COLO829 (cell line): Measurements from ENCODE around the gene LDB2.
"Not testable (repeated sequence)": the region's sequence is repeated elsewhere in the genome, so short reads cannot be mapped to it uniquely, and the experiment has no call there.

Source experiments
- DNase-seq: peaks from one replicate; pipeline ENCODE4 v3.0.0; 2012; ENCODE audit warnings: low spot score

Gene LDB2

DNA sequence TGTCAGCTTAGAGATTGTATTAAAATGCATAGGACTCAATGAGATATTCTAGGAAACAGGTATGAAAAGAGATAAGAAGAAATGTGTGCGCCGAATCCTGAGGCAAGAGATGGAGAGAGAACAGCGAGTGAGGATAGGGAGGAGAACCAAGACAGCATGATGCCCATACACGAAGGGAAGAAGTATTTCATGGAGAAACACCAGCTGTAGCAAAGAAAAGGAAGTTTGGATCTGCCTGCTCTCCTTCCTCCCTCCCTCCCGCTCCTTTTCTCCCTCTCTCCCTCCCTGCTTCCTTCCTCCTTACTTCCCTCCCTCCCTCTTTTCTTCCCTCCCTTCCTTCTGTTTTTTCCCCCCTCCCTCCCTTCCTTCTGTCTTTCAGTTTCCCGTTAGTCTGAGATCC is 353.6 kb downstream of the LDB2 start:
- DNase-seq, result no peak

GRCh38 chr4:16544251-16544721 is 354.2 kb downstream of the LDB2 start:
- DNase-seq, result no peak

DNA sequence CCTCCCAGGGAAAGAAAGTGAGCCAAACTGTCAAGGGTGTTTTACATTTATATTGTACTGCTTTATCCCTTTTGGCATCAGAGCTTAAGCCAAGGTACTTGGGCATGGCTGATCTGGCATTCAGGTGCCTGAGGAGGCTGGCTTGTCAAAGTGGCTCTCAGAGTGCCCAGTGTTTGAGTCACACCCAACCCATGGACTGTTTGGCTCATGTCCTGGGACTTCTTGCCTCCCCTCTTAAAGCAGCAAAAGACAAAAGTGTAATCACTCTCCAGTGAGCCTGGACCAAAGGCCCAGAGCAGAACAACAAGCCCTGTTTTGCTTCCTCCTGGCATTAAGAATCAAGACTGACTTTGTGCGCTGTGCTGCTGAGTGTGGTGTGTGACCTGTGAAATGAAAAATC is 360.5 kb downstream of the LDB2 start:
- DNase-seq, result no peak

DNA sequence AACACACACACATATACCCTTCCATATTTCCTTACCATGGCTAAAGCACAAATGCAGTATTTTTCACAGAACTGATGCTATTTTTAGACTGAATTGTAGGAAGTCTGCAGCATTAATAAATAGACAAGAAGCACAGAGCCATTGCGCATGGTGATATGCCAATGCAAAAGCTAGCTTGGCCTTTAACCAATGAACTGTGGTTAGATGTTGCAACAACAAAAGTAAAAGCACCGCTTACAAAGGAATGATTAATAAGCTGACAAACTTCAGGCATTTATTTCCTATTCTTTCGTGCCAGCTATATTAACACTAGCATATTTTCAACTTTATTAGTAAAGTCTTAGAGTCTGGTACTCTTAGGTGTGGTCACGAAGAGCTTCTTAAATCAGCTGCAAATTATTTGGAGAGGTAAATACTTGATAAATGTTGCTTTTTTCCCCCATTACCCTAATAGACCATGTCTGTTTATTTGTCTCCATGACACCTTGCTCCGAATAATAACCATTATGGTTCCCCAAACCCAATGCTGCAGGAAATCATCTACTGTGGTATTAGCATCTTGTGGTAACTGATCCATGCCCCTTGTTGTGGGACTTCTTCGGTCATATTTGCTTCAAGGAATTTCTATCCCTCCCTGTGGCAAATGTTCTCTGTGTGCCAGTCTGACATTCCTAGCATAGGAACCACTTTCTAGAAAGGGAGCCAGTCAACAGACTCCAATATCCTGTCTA is 366.0 kb downstream of the LDB2 start:
- no peak for DNase-seq

- no peak for DNase-seq
Measured at GRCh38 chr4:16530688-16531635, 367.5 kb downstream of the LDB2 start.

DNA sequence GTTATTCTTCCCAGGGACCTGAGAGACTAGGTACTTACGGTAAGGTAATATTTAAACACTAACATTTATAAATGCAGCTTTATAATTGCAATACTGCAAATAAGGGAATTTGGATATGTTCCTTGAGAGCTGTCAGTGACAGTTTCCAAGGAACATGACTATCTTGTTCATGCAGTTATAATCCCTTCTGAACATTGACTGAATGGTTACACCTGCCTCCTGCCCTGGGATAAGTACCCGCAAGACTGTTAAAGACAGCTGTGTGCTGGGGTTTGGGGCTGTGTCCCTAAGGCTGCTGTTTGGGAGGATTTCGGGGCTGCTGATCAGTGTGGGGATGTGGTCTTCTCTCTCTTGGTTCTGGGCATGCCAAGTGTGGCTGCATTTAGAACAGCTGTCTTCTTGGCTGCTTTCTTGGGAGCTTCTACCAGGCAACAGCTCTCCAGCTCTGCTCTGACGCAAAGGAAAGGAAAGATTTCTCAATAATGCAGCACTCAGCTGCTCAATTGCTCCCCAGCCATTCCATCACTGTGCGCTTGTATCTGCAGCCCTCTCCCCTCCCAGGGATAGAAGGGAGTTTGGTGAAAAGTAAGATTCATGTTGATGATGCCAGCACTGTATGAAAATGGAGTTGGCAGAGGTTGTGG is 373.4 kb downstream of the LDB2 start:
- DNase-seq, result no peak

DNA sequence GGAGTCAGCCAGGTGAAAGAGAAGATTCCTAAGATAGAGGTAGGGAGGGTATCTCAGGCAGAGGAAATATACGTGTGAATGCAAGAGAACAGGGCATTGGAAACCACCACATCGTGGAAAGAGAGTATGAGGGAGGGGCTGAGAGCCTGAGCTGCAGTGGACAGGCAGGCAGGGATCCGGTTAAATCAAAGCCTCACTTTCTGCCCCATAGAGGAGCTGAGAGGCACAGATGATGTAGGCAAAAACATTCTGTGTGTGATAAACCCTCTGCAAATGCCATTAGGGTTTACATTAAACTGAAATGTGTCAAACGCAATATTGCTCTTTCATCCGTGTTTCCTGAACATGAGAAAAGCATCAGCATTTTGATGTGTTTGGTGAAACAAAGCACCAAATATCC is 374.0 kb downstream of the LDB2 start:
- no peak for DNase-seq

DNA sequence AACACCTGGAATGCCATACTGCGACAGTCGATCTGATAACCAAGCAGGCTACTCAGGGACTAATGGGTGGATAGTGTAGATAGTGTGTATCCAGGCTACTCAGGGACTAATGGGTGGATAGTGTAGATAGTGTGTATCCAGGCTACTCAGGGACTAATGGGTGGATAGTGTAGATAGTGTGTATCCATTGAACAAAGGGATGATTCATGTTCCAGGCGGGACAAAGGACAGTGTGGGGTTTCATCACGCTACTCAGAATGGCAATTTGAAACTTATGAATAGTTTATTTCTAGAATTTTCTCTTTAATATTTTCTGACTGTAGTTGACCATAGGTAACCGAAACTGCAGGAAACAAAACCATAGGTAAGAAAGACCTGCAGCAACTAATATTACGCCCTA is 374.9 kb downstream of the LDB2 start:
- not testable (repeated sequence) for DNase-seq

DNA sequence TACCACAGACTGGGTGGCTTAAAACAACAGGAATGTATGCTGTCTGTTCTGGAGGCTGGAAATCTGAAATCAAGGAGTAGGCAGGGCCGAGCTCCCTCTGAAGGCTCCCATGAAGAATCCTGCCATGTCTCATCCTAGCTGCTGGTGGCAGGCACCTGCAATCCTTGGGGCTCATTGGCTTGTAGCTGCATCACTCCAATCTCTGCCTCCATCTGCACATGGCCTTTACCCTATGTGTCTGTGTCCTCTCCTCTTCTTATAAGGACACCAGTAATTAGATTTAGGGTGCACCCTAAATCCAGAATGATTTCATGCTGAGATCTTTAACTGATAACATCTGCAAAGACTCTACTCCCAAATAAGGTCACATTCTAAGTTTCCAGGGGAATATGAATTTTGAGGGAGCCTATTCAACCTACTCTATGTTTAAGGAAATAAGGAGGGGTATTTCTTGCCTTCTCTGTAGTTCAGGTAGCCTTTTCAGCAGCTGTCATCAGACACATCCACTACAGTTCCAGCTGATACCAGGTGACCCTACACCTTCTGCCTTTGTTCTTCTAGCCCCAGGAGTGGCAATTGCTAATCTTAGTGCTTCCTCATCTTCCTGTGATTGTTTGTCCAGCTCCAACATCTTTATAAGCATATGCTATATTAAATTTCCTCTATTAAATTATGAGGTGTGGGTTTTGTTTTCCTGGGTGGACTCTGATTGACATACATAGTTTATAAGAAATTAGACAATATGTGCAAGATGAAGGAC is 377.1 kb downstream of the LDB2 start:
- DNase-seq, result no peak

GRCh38 chr4:16516796-16517439 is 381.5 kb downstream of the LDB2 start:
- DNase-seq, result no peak

DNA sequence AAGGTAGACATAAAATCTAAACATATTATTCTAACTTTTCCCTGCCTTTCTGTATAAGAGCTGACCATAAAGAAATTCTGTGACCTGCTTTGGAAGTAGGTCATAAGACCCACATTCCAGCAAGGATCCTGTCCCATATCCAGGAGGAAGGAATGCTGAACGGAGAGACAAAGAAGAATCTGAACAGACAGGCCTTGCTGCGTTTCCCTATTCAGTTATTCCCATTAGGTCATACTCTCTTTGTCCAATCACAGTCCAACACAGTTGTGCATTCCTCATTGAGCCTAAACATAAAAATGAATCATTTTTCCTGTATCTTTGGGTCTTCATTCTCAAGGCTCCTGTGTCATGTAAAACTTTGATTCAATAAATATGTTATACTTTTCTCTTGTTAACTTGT is 384.6 kb downstream of the LDB2 start:
- no peak for DNase-seq

DNA sequence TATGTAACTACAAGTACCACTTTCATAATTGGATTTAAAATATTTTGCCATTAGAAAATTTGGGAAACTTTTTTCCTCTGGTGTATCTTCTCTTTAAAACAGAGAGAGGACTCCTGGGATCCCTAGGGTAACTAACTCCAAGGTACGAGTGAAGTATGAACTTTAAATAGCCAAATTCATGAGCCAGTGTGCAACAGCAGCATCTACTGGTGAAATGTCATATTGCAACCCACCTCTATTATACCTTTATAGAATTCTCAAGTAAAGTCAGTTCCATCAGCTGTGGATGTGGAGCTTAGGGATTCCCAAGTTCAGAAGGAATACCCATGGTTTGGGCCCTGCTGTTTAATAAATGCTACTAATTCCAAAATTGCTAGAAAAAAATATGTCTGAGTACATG is 389.5 kb downstream of the LDB2 start:
- DNase-seq, result no peak

DNA sequence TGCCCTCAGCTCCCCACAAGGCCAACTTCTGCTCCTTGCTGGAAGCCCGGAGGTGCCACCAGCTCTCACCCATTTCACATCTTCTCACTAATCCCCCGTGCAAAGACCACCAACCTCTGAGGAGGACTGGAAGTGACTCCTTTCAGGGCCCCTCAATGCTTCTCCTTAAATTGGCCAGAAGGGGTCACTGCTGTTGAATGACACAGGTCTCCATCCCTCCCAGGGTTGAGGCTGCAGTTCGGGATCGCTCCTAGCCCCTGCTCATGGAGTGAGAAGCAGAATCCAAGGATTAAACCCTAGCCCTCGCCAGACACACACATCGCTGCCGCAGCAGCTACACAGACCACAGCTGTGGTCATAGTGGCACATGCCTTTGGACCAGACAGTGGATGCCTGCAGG is 392.7 kb downstream of the LDB2 start:
- no peak for DNase-seq

DNA sequence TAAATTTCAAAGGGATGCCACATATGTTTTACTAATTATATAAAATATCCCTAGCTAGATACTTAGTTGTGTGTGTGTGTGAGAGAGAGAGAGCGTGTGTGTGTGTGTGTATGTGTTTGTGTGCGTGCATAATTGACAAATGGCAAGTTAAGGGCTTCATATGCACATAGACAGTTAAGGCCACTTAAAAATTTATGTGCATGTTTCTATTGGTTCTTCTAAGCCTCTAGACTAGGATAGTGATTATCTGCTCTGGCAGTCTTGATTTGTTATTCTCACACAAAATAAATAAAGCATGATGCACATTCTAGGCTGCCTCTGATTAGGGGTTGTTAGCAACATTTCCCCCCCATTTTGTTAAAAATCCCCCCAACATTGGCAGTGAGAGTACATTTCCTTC is 393.2 kb downstream of the LDB2 start:
- DNase-seq, result no peak

GRCh38 chr4:16503421-16504100 is 394.9 kb downstream of the LDB2 start:
- DNase-seq, result no peak

DNA sequence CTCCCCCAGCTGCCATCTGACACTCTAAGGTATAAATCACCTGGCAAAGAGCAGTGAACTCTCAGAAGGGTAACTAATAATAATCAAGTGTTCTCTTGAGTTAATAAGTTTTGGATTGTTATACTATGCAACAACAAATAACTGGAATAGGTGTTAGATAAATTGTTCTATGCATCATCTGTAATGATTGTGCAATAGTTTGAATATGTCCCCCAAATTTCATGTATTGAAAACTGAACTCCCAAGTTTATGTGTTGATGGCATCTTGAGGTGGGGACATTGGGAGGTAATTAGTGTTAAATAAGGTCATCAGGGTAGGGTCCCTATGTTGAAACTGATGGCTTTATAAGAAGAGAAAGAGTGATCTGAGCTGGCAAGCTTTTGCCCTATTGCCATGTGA is 399.5 kb downstream of the LDB2 start:
- no peak for DNase-seq

- DNase-seq, result no peak
Measured at GRCh38 chr4:16496501-16496900, 401.9 kb downstream of the LDB2 start.

- DNase-seq, result no peak
Measured at GRCh38 chr4:16492872-16493271, 405.6 kb downstream of the LDB2 start.

- no peak for DNase-seq
Measured at GRCh38 chr4:16489226-16489625, 409.2 kb downstream of the LDB2 start.

DNA sequence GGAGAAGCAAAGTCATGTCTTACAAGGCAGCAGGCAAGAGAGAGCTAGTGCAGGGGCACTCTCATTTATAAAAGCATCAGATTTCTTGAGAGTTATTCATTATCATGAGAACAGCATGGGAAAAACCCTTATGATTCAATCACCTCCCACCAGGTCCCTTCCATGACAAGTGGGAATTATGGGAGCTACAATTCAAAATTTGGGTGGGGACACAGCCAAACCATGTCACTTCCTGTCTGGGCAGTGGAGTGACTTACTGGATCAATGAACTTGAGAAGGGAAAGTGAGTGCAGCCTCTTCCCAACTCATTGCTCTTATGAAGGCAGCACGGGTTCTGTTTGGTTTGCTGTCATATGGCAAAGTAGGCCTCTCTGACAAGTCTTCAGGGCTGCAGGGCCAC is 410.4 kb downstream of the LDB2 start:
- no peak for DNase-seq

- DNase-seq, result no peak
Measured at GRCh38 chr4:16484711-16485110, 413.7 kb downstream of the LDB2 start.
